GM12878 (cell line): Measurements from ENCODE around the gene PDCD6IP. TPM values are rescaled to one million over a fixed set of nuclear protein-coding genes. Genes with fewer than 3 reads are reported as not detected.
A peak's percentile ranks its signal among the peaks of the same experiment; 100 is the strongest.

Source experiments
- ATAC-seq: fragments of 200-7000 bp; cut with Tn5 transposase; 3 replicates; pipeline ENCODE4 v1.9.1; 2020; ENCODE audit warnings: mild to moderate bottlenecking, moderate library complexity
- BruUV-seq: library from RNA; stranded (reverse); fragments of 400-500 nt; replicated peaks from 2 replicates; lab custom pipeline; 2021; lab: Mats Ljungman, UMichigan
- CTCF ChIA-PET: fragments of 300-600 bp; sonication (Branson Sonifier 250); formaldehyde crosslinking; extraction: SDS; loops from one replicate; lab custom pipeline; 2021; ENCODE audit warnings: inconsistent platforms; lab: Yijun Ruan, JAX
- POLR2A ChIA-PET: fragments of 350-600 bp; formaldehyde crosslinking; extraction: SDS; loops from one replicate; lab custom pipeline; 2021; ENCODE audit warnings: inconsistent platforms; lab: Charles Lee
- RAD21 ChIA-PET: fragments of 300-600 bp; sonication (Branson Sonifier 250); formaldehyde crosslinking; loops from one replicate; lab custom pipeline; 2023; ENCODE audit warnings: antibody characterized with exemption; ENCODE audit not compliant: unreplicated experiment; lab: Charles Lee
- SMC1A ChIA-PET: fragments of 300-600 bp; sonication (Branson Sonifier 250); formaldehyde crosslinking; loops from one replicate; lab custom pipeline; 2023; ENCODE audit not compliant: unreplicated experiment, uncharacterized antibody; lab: Charles Lee
- DNase-seq: peaks from one replicate; pipeline ENCODE4 v3.0.0-alpha.2; 2011; ENCODE audit warnings: low read depth, low spot score
- FAIRE-seq: peaks from 3 replicates; lab custom pipeline; 2011; peaks lifted over from hg19 to GRCh38; lab: Jason Lieb, UNC
- H2AFZ ChIP-seq: 2 replicates; pipeline ENCODE4 v1.6.0; 2011; ENCODE audit warnings: low read depth, low read length, control low read depth; ENCODE audit not compliant: control insufficient read depth
- H3K27ac ChIP-seq: 2 replicates; pipeline ENCODE4 v1.5.1; 2011; ENCODE audit warnings: control low read depth; ENCODE audit not compliant: control insufficient read depth, insufficient read depth
- H3K27me3 ChIP-seq, 2 experiments: replicated peaks in 1 of 2; 2 replicates each; pipeline versions ENCODE4 v1.6.0 to v1.6.1; 2011; ENCODE audit warnings: low read length in 1 of 2; ENCODE audit not compliant: control insufficient read depth in 2 of 2, insufficient read depth in 2 of 2
- H3K36me3 ChIP-seq, 2 experiments: 2 replicates each; pipeline ENCODE4 v1.5.1; 2011; ENCODE audit warnings: low read length in 1 of 2; ENCODE audit not compliant: control insufficient read depth in 2 of 2, insufficient read depth in 2 of 2
- H3K4me1 ChIP-seq: 2 replicates; pipeline ENCODE4 v1.6.1; 2011; ENCODE audit warnings: mild to moderate bottlenecking, low read length, moderate library complexity, mixed read lengths; ENCODE audit not compliant: control insufficient read depth, insufficient read depth
- H3K4me2 ChIP-seq: 2 replicates; pipeline ENCODE4 v1.6.0; 2011; ENCODE audit warnings: control low read depth; ENCODE audit not compliant: control insufficient read depth, insufficient read depth
- H3K4me3 ChIP-seq: fragments of 200-600 bp; sonication (generic); 2 replicates; pipeline ENCODE4 v1.5.1; 2016
- H3K79me2 ChIP-seq: 2 replicates; pipeline ENCODE4 v1.6.0; 2011; ENCODE audit warnings: low read length; ENCODE audit not compliant: control insufficient read depth, insufficient read depth
- H3K9ac ChIP-seq: 2 replicates; pipeline ENCODE4 v1.8.0; 2011; ENCODE audit warnings: low read length, control low read depth, mixed read lengths; ENCODE audit not compliant: control insufficient read depth, insufficient read depth
- H3K9me3 ChIP-seq: replicated peaks from 3 replicates; pipeline ENCODE4 v1.5.1; 2011; ENCODE audit warnings: mild to moderate bottlenecking, low read length; ENCODE audit not compliant: control insufficient read depth, insufficient read depth
- H4K20me1 ChIP-seq: 2 replicates; pipeline ENCODE4 v1.6.0; 2011; ENCODE audit not compliant: control insufficient read depth, insufficient read depth
- ETV6 ChIP-seq, 2 experiments: fragments of 450-650 bp in 1 of 2; IDR thresholded peaks in 1 of 2; conservative IDR thresholded peaks in 1 of 2; 2 replicates each; pipeline ENCODE4 v1.6.1; 2014; ENCODE audit warnings: antibody characterized with exemption in 1 of 2, borderline replicate concordance in 1 of 2, low read depth in 1 of 2, mild to moderate bottlenecking in 1 of 2, moderate library complexity in 1 of 2
- EZH2 ChIP-seq: IDR thresholded peaks from 2 replicates; pipeline ENCODE4 v1.6.1; 2012; ENCODE audit warnings: low read depth, mild to moderate bottlenecking, control low read depth, inconsistent platforms, low read length, borderline replicate concordance; ENCODE audit not compliant: control insufficient read depth
- FOS ChIP-seq: IDR thresholded peaks from 3 replicates; pipeline ENCODE4 v1.6.1; 2011; ENCODE audit warnings: borderline replicate concordance; ENCODE audit not compliant: insufficient read length; ENCODE audit errors: extremely low read depth
- GATAD2B ChIP-seq: fragments of 450-650 bp; conservative IDR thresholded peaks from 2 replicates; pipeline ENCODE4 v1.6.1; 2017; ENCODE audit warnings: low read depth, mild to moderate bottlenecking, moderate library complexity
- JUNB ChIP-seq: IDR thresholded peaks from 2 replicates; pipeline ENCODE4 v1.6.1; 2016; ENCODE audit warnings: antibody characterized with exemption, mild to moderate bottlenecking
- JUND ChIP-seq: IDR thresholded peaks from 2 replicates; pipeline ENCODE4 v1.6.1; 2012; ENCODE audit warnings: low read depth, mild to moderate bottlenecking, low read length, improper control_type of control experiment, moderate library complexity
- NBN ChIP-seq: fragments of 450-650 bp; IDR thresholded peaks from 2 replicates; pipeline ENCODE4 v1.6.1; 2016
- NR2C2 ChIP-seq: IDR thresholded peaks from 2 replicates; pipeline ENCODE4 v1.6.1; 2011; ENCODE audit warnings: borderline replicate concordance, low read depth; ENCODE audit not compliant: control insufficient read depth, insufficient read length
- WGBS: methylation state at CpG from one replicate; pipeline ENCODE4 v1.1.6; 2016; ENCODE audit warnings: low lambda C conversion rate; ENCODE audit not compliant: insufficient replicate concordance, insufficient coverage; ENCODE audit errors: missing lambda C conversion rate; 5-methylcytosine and 5-hydroxymethylcytosine counted together
- in situ Hi-C: fragments of 300-500 bp; cut with MboI; formaldehyde crosslinking; loops from 9 replicates; pipeline ENCODE4 v1.14.3; 2018; ENCODE audit warnings: mixed read lengths
- intact Hi-C: fragments of 100-400 bp; cut with micrococcal nuclease; formaldehyde crosslinking; loops from one replicate; pipeline ENCODE4 v1.14.2; 2022; ENCODE audit not compliant: unreplicated experiment
- polyA plus RNA-seq, 11 experiments: library from polyadenylated mRNA; depleted of rRNA in 4 of 11; unstranded in 6 of 11; stranded (reverse) in 5 of 11; fragments of >200 nt; fragmentation: Nextera tagmentation in 4 of 11; fragmentation: Illumina TruSeq in 1 of 11; extraction: Ambion mirVana in 4 of 11; extraction: Trizol in 1 of 11; gene quantifications; 1 replicate in 1 of 11; 2 replicates in 10 of 11; pipeline versions ENCODE4 v1.2.1 to v1.2.3, GENCODE V29; 2011 to 2016; ENCODE audit warnings: inconsistent platforms in 2 of 11, missing spikeins in 2 of 11, low read depth in 1 of 11
- total RNA-seq, 4 experiments: library from RNA; depleted of rRNA in 3 of 4; stranded (reverse); fragments of >200 nt in 3 of 4; fragmentation: Illumina TruSeq in 1 of 4; extraction: Trizol in 1 of 4; gene quantifications; 2 replicates each; pipeline versions ENCODE4 v1.2.1 to v1.2.3, GENCODE V29; 2013 to 2021
- TF ChIP-seq, protein P1 (sequence below): fragments of 450-650 bp; IDR thresholded peaks from 2 replicates; pipeline ENCODE4 v1.6.1; 2016; ENCODE audit warnings: mild to moderate bottlenecking, moderate library complexity, borderline replicate concordance
- TF ChIP-seq, protein P2 (sequence below): fragments of 450-650 bp; IDR thresholded peaks from 2 replicates; pipeline ENCODE4 v1.6.1; 2017; ENCODE audit warnings: low read depth, mild to moderate bottlenecking, moderate library complexity

Gene PDCD6IP
- total and polyA plus RNA-seq, 10 of the 15 experiments (the other 5 are each of a cell fraction or from before 2014, with no cell fraction given): 16.0 to 169 (median 81.2) TPM

DNA sequence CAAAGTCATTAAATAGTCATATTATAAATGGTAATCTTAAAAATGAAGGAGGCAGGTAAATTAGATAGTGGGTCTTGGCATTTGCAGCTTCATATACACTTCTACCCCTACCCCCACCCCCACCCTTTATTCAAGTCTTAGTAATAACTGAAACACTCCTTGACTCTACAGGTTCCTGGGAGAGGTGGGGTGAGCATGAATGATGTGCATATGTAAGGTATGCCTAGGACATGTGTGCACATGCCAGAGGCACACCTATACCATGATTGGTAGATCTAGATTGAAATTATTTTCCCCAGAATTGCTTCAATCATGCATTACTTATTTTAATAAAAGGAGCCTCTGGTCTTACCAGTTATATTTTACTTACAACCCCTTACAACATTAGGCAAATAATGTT is 40.1 kb upstream of the PDCD6IP start:
- RAD21 ChIA-PET: no interaction called here
- BruUV-seq: no TSS peak
- peaks cover 3% of the 10 kb centered on the region; the same call in 2 of the 3 replicates for H3K9me3 ChIP-seq
- no peak overlapping the region for H3K4me3 ChIP-seq
- H4K20me1 ChIP-seq: no peaks in the 10 kb centered on the region
- CTCF ChIA-PET: no interaction called here
- H3K4me2 ChIP-seq: no peak overlapping the region
- no peak for DNase-seq
- H3K27me3 ChIP-seq: no peaks in the 10 kb centered on the region
- H3K27ac ChIP-seq: no peak overlapping the region
- no peaks in the 10 kb centered on the region for H3K79me2 ChIP-seq
- FAIRE-seq: no peak
- no peaks in the 10 kb centered on the region for H3K4me1 ChIP-seq
- no peak for ATAC-seq
- TF ChIP-seq ETV6 (conservative IDR thresholded peaks at IDR 0.05 in 1 of 2, IDR thresholded peaks at IDR 0.05 in 1 of 2; ENCODE audit: borderline replicate concordance in 1 of 2, low read depth in 1 of 2) (no peak), JUND (no peak), GATAD2B (no peak)
- TF ChIP-seq, all 136 proteins: peak for 0
- no peaks in the 10 kb centered on the region for H3K36me3 ChIP-seq
- ChIA-PET POLR2A (no interaction called here), SMC1A (no interaction called here)
- intact Hi-C loops: no loop called here
- H2AFZ ChIP-seq: no peak overlapping the region
- in situ Hi-C loops: no loop called here
- no peak overlapping the region for H3K9ac ChIP-seq

DNA sequence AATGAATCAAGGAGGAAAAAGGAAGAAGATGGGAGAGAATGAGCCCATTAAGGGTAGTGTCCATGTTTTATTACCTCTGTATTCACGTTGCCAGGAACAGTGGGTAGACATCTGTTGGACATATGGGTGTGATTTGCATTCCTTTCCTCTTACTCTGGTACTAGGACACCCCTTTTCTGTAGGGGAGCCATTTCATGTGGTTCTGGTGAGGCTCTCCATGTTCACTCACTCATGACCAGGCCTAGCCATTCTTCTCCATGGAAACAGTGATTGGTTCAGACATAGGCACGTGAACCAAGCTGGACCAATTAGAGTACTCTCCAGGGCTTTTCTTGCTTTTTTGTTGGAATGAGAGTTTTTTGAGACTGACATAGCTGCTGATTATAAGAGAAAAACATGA is 39.6 kb upstream of the PDCD6IP start:
- H2AFZ ChIP-seq: no peak overlapping the region
- RAD21 ChIA-PET: interaction anchor here (1.1 kb wide), 1 partner anchor 21 kb away, joined by 3 read pairs; no protein-coding TSS in a partner anchor

More for the DNA sequence above, 39.6 kb upstream of the PDCD6IP start:
- Histone ChIP-seq H3K4me2 (no peak overlapping the region), H3K9ac (no peak overlapping the region), H3K27me3 (no peaks in the 10 kb centered on the region), H3K9me3 (peaks cover 2% of the 10 kb centered on the region; the same call in 2 of the 3 replicates), H4K20me1 (no peaks in the 10 kb centered on the region), H3K4me3 (no peak overlapping the region), H3K79me2 (no peaks in the 10 kb centered on the region), H3K4me1 (no peaks in the 10 kb centered on the region), H3K36me3 (no peaks in the 10 kb centered on the region), H3K27ac (no peak overlapping the region)
- 41% methylated on average over 2 of the region's 2 CpGs for WGBS
- ChIA-PET POLR2A (no interaction called here), SMC1A (interaction anchor here (1.0 kb wide), 2 partner anchors 8 to 11 kb away, joined by 3 read pairs; no protein-coding TSS in a partner anchor), CTCF (interaction anchor here (1.4 to 1.6 kb wide), 2 partner anchors 12 to 18 kb away, joined by 3 to 4 read pairs; no protein-coding TSS in a partner anchor)
- intact Hi-C loops: no loop called here
- in situ Hi-C loops: no loop called here
- BruUV-seq: no TSS peak
- peak; percentile 18 for FAIRE-seq
- no peak for ATAC-seq
- no peak for DNase-seq
- TF ChIP-seq NR2C2: no peak
- TF ChIP-seq, protein P1, sequence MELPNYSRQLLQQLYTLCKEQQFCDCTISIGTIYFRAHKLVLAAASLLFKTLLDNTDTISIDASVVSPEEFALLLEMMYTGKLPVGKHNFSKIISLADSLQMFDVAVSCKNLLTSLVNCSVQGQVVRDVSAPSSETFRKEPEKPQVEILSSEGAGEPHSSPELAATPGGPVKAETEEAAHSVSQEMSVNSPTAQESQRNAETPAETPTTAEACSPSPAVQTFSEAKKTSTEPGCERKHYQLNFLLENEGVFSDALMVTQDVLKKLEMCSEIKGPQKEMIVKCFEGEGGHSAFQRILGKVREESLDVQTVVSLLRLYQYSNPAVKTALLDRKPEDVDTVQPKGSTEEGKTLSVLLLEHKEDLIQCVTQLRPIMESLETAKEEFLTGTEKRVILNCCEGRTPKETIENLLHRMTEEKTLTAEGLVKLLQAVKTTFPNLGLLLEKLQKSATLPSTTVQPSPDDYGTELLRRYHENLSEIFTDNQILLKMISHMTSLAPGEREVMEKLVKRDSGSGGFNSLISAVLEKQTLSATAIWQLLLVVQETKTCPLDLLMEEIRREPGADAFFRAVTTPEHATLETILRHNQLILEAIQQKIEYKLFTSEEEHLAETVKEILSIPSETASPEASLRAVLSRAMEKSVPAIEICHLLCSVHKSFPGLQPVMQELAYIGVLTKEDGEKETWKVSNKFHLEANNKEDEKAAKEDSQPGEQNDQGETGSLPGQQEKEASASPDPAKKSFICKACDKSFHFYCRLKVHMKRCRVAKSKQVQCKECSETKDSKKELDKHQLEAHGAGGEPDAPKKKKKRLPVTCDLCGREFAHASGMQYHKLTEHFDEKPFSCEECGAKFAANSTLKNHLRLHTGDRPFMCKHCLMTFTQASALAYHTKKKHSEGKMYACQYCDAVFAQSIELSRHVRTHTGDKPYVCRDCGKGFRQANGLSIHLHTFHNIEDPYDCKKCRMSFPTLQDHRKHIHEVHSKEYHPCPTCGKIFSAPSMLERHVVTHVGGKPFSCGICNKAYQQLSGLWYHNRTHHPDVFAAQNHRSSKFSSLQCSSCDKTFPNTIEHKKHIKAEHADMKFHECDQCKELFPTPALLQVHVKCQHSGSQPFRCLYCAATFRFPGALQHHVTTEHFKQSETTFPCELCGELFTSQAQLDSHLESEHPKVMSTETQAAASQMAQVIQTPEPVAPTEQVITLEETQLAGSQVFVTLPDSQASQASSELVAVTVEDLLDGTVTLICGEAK: no peak
- TF ChIP-seq, protein P2, sequence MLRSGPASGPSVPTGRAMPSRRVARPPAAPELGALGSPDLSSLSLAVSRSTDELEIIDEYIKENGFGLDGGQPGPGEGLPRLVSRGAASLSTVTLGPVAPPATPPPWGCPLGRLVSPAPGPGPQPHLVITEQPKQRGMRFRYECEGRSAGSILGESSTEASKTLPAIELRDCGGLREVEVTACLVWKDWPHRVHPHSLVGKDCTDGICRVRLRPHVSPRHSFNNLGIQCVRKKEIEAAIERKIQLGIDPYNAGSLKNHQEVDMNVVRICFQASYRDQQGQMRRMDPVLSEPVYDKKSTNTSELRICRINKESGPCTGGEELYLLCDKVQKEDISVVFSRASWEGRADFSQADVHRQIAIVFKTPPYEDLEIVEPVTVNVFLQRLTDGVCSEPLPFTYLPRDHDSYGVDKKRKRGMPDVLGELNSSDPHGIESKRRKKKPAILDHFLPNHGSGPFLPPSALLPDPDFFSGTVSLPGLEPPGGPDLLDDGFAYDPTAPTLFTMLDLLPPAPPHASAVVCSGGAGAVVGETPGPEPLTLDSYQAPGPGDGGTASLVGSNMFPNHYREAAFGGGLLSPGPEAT: no peak
- no peak for TF ChIP-seq EZH2
- TF ChIP-seq FOS: no peak
- TF ChIP-seq NBN: no peak
- TF ChIP-seq JUNB: no peak
